HFFc6 (cell line): ENCODE results near the gene TIMELESS. TPM values are rescaled to one million over a fixed set of nuclear protein-coding genes. Genes with fewer than 3 reads are reported as not detected.

Source experiments
- DNase-seq: peaks from one replicate; pipeline ENCODE4 v3.0.0-alpha.2; 2018
- H3K27ac Mint-ChIP-seq: 2 replicates; pipeline ENCODE4 v1.8.0; 2020; ENCODE audit warnings: mild to moderate bottlenecking, mixed read lengths
- H3K27me3 Mint-ChIP-seq: 2 replicates; pipeline ENCODE4 v1.8.0; 2021; ENCODE audit warnings: mild to moderate bottlenecking, moderate library complexity, mixed read lengths; ENCODE audit not compliant: insufficient read depth
- H3K36me3 Mint-ChIP-seq: 2 replicates; pipeline ENCODE4 v1.8.0; 2021; ENCODE audit warnings: low read depth, mixed read lengths
- H3K4me1 Mint-ChIP-seq: 2 replicates; pipeline ENCODE4 v1.8.0; 2020; ENCODE audit warnings: low read depth, mixed read lengths
- H3K4me3 Mint-ChIP-seq: 2 replicates; pipeline ENCODE4 v1.8.0; 2020; ENCODE audit warnings: mild to moderate bottlenecking, moderate library complexity, mixed read lengths
- H3K9me3 Mint-ChIP-seq: 2 replicates; pipeline ENCODE4 v1.8.0; 2020; ENCODE audit warnings: mild to moderate bottlenecking, mixed read lengths
- total RNA-seq, 6 experiments: library from RNA; stranded (reverse); fragmentation: NEBNext Ultra II Directional; extraction: Animal tissue kit (Norgen Biotek cat#: 25700); gene quantifications; 2 replicates in 1 of 6; 3 replicates in 5 of 6; pipeline ENCODE4 v1.2.3, GENCODE V29; 2021
- TF ChIP-seq, protein P1 (sequence below): fragments of 200-600 bp; sonication (generic); IDR thresholded peaks from 2 replicates; pipeline ENCODE4 v1.5.0; 2021; ENCODE audit warnings: antibody characterized with exemption, mild to moderate bottlenecking

The TIMELESS gene
- total RNA-seq, 6 experiments from 2014 or later = 10.4 to 23.1 (median 21.3) TPM

GRCh38 chr12:56389412-56389811 lies 59.8 kb downstream of the TIMELESS start:
- H3K9me3 Mint-ChIP-seq = peaks cover 5% of the 10 kb centered on the region; the same call in 1 of the 2 replicates
- TF ChIP-seq, protein P1, sequence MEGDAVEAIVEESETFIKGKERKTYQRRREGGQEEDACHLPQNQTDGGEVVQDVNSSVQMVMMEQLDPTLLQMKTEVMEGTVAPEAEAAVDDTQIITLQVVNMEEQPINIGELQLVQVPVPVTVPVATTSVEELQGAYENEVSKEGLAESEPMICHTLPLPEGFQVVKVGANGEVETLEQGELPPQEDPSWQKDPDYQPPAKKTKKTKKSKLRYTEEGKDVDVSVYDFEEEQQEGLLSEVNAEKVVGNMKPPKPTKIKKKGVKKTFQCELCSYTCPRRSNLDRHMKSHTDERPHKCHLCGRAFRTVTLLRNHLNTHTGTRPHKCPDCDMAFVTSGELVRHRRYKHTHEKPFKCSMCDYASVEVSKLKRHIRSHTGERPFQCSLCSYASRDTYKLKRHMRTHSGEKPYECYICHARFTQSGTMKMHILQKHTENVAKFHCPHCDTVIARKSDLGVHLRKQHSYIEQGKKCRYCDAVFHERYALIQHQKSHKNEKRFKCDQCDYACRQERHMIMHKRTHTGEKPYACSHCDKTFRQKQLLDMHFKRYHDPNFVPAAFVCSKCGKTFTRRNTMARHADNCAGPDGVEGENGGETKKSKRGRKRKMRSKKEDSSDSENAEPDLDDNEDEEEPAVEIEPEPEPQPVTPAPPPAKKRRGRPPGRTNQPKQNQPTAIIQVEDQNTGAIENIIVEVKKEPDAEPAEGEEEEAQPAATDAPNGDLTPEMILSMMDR = no peak
- peaks cover 2% of the 10 kb centered on the region for H3K27me3 Mint-ChIP-seq
- H3K36me3 Mint-ChIP-seq = no peaks in the 10 kb centered on the region
- no peak for DNase-seq
- H3K27ac Mint-ChIP-seq = no peak overlapping the region
- H3K4me1 Mint-ChIP-seq = peaks cover 14% of the 10 kb centered on the region
- H3K4me3 Mint-ChIP-seq = no peak overlapping the region

GRCh38 chr12:56387152-56387736 lies 62.0 kb downstream of the TIMELESS start:
- peak overlapping the region; percentile 49 for H3K27ac Mint-ChIP-seq
- peak; percentile 11 for DNase-seq
- peaks cover 2% of the 10 kb centered on the region for H3K27me3 Mint-ChIP-seq
- H3K9me3 Mint-ChIP-seq = peaks cover 5% of the 10 kb centered on the region; the same call in 1 of the 2 replicates
- H3K4me3 Mint-ChIP-seq = peak overlapping the region; percentile 54
- peaks cover 14% of the 10 kb centered on the region for H3K4me1 Mint-ChIP-seq
- H3K36me3 Mint-ChIP-seq = no peaks in the 10 kb centered on the region
- TF ChIP-seq, protein P1 = no peak

GRCh38 chr12:56385873-56386272 lies 63.4 kb downstream of the TIMELESS start:
- no peak overlapping the region for H3K27ac Mint-ChIP-seq
- no peak for DNase-seq
- H3K36me3 Mint-ChIP-seq = no peaks in the 10 kb centered on the region
- no peaks in the 10 kb centered on the region for H3K9me3 Mint-ChIP-seq
- TF ChIP-seq, protein P1 = no peak
- H3K27me3 Mint-ChIP-seq = peaks cover 2% of the 10 kb centered on the region
- peaks cover 14% of the 10 kb centered on the region for H3K4me1 Mint-ChIP-seq
- H3K4me3 Mint-ChIP-seq = no peak overlapping the region

DNA sequence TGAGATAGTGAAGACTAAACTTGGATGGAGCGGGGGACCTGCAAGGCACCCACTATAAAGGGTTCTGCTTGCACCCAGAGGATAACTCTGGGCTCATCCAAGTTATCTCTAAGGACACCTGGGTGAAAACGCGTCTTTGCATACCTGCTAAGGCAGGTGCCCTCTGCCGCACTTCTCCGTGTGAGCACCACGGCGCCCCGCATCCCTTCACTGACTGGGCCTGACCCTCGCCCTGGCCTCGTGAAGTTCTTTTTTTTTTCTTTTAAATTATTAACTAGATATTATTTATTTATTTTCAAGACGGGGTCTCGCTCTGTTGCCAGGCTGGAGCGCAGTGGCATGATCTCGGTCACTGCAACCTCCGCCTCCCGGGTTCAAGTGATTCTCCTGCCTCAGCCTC lies 66.6 kb downstream of the TIMELESS start:
- Mint-ChIP-seq H3K9me3 (no peaks in the 10 kb centered on the region), H3K27me3 (peaks cover 4% of the 10 kb centered on the region), H3K27ac (no peak overlapping the region), H3K36me3 (no peaks in the 10 kb centered on the region), H3K4me3 (no peak overlapping the region), H3K4me1 (peaks cover 16% of the 10 kb centered on the region)
- TF ChIP-seq, protein P1 = no peak
- DNase-seq = no peak

DNA sequence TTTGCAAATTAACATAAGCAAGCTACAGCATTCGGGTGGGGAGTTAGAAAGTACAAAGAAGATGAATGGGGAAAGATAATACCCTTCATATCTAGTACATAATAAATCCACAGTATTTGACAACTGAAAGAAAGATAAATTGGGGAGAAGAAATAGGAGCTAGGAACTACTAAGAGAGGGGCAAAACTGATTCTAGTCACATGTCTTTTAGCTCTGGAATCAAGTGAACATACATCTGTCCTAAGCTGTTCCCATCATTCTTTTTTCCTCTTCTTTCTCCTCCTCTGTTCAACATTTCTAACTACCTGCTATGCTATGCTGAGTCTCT lies 71.3 kb downstream of the TIMELESS start:
- Mint-ChIP-seq H3K4me3 (no peak overlapping the region), H3K36me3 (peaks cover 6% of the 10 kb centered on the region), H3K27me3 (peaks cover 13% of the 10 kb centered on the region), H3K4me1 (peaks cover 10% of the 10 kb centered on the region), H3K27ac (no peak overlapping the region), H3K9me3 (peaks cover 8% of the 10 kb centered on the region)
- TF ChIP-seq, protein P1 = no peak
- DNase-seq = no peak
